GM19035 (cell line): ENCODE data around the gene IFI35.
"Not testable (repeated sequence)": the region's sequence is repeated elsewhere in the genome, so short reads cannot be mapped to it uniquely, and the experiment has no call there.

ENCODE experiments used
- ATAC-seq: cut with Tn5 transposase; IDR thresholded peaks from one replicate; pipeline ENCODE4 v1.9.1; 2021; ENCODE audit not compliant: unreplicated experiment

Gene IFI35

GRCh38 chr17:43006639-43007551, at the start of gene IFI35:
IFI35 (plus strand) TSS chr17:43006784; CDS start chr17:43006948, 164 bp downstream.
- ATAC-seq, result peak; percentile 83

- ATAC-seq, result peak; percentile 85
Measured at GRCh38 chr17:42964161-42964932, 42.2 kb upstream of the IFI35 start, which contains the start of gene AARSD1. AARSD1 (minus strand) TSS chr17:42964454; CDS start chr17:42964440, 14 bp downstream.

- no peak for ATAC-seq
Measured at GRCh38 chr17:42967925-42968324, 38.7 kb upstream of the IFI35 start.

GRCh38 chr17:42969001-42969581, 37.5 kb upstream of the IFI35 start:
- ATAC-seq, result no peak

- no peak for ATAC-seq
Measured at GRCh38 chr17:42971589-42971988, 35.0 kb upstream of the IFI35 start.

GRCh38 chr17:42973323-42973722, 33.3 kb upstream of the IFI35 start:
- ATAC-seq, result not testable (repeated sequence)

- ATAC-seq, result no peak
Measured at GRCh38 chr17:42975265-42975664, 31.3 kb upstream of the IFI35 start.

- ATAC-seq, result not testable (repeated sequence)
Measured at GRCh38 chr17:42975701-42976100, 30.9 kb upstream of the IFI35 start.

GRCh38 chr17:42979511-42980273, 26.9 kb upstream of the IFI35 start, which contains the start of gene PTGES3L:
PTGES3L (minus strand) TSS chr17:42980080; CDS start chr17:42980053, 27 bp downstream.
- no peak for ATAC-seq

GRCh38 chr17:42980274-42980765, 26.3 kb upstream of the IFI35 start, which contains the start of gene RUNDC1:
RUNDC1 (plus strand) TSS chr17:42980565; CDS start chr17:42980577, 12 bp downstream.
- peak; percentile 70 for ATAC-seq

GRCh38 chr17:42980766-42981397, 25.7 kb upstream of the IFI35 start:
- ATAC-seq, result peak; percentile 57

GRCh38 chr17:42982266-42982665, 24.3 kb upstream of the IFI35 start:
- ATAC-seq, result no peak

GRCh38 chr17:42985225-42985624, 21.4 kb upstream of the IFI35 start:
- ATAC-seq, result no peak

GRCh38 chr17:42989141-42989540, 17.4 kb upstream of the IFI35 start:
- no peak for ATAC-seq

GRCh38 chr17:42989726-42990652, 16.6 kb upstream of the IFI35 start:
- no peak for ATAC-seq

- no peak for ATAC-seq
Measured at GRCh38 chr17:42991471-42991870, 15.1 kb upstream of the IFI35 start.

- ATAC-seq, result no peak
Measured at GRCh38 chr17:42992872-42993271, 13.7 kb upstream of the IFI35 start.

- not testable (repeated sequence) for ATAC-seq
Measured at GRCh38 chr17:42993913-42994312, 12.7 kb upstream of the IFI35 start.
